Ascending aorta (tissue), 2 donors: ENCODE data around the gene COL9A3. TPM values are rescaled to one million over a fixed set of nuclear protein-coding genes. Genes with fewer than 3 reads are reported as not detected.

Source experiments
- DNase-seq, 2 donors: peaks; one replicate each; pipeline ENCODE4 v3.0.0-alpha.2; 2019; ENCODE audit warnings: low spot score in 2 of 2
- H3K27ac ChIP-seq, 2 donors: fragments of 200-600 bp; sonication (generic); one replicate each; pipeline ENCODE4 v1.5.1; 2016 to 2017; ENCODE audit warnings: mild to moderate bottlenecking in 1 of 2
- H3K27me3 ChIP-seq: fragments of 200-600 bp; sonication (generic); one replicate; pipeline ENCODE4 v1.5.1; 2017
- H3K36me3 ChIP-seq, 2 donors: fragments of 200-600 bp; sonication (generic); one replicate each; pipeline ENCODE4 v1.5.1; 2016
- H3K4me1 ChIP-seq, 2 donors: fragments of 200-600 bp; sonication (generic); one replicate each; pipeline ENCODE4 v1.5.1; 2016 to 2017; ENCODE audit warnings: mild to moderate bottlenecking in 1 of 2
- H3K4me3 ChIP-seq, 2 donors: fragments of 200-600 bp; sonication (generic); one replicate each; pipeline ENCODE4 v1.5.1; 2016 to 2017; ENCODE audit warnings: mild to moderate bottlenecking in 1 of 2
- H3K9me3 ChIP-seq, 2 donors: fragments of 200-600 bp; sonication (generic); one replicate each; pipeline ENCODE4 v1.5.1; 2016
- intact Hi-C: fragments of 100-400 bp; cut with DNase I; formaldehyde crosslinking; loops from one replicate; pipeline ENCODE4 v1.15.1; 2023
- total RNA-seq: library from RNA; depleted of rRNA; stranded (reverse); fragments of >200 nt; gene quantifications from one replicate; pipeline ENCODE4 v1.1.0, GENCODE V29; 2016
- TF ChIP-seq, protein P1 (sequence below), 3 experiments: fragments of 200-600 bp in 2 of 3; fragments of 450-650 bp in 1 of 3; sonication (generic) in 2 of 3; IDR thresholded peaks; one replicate each; pipeline ENCODE4 v1.5.1; 2016 to 2019; ENCODE audit warnings: antibody characterized with exemption in 3 of 3, mild to moderate bottlenecking in 1 of 3, moderate library complexity in 1 of 3

COL9A3 gene
- total RNA-seq, 1 donor from 2014 or later: 13.8 TPM

DNA sequence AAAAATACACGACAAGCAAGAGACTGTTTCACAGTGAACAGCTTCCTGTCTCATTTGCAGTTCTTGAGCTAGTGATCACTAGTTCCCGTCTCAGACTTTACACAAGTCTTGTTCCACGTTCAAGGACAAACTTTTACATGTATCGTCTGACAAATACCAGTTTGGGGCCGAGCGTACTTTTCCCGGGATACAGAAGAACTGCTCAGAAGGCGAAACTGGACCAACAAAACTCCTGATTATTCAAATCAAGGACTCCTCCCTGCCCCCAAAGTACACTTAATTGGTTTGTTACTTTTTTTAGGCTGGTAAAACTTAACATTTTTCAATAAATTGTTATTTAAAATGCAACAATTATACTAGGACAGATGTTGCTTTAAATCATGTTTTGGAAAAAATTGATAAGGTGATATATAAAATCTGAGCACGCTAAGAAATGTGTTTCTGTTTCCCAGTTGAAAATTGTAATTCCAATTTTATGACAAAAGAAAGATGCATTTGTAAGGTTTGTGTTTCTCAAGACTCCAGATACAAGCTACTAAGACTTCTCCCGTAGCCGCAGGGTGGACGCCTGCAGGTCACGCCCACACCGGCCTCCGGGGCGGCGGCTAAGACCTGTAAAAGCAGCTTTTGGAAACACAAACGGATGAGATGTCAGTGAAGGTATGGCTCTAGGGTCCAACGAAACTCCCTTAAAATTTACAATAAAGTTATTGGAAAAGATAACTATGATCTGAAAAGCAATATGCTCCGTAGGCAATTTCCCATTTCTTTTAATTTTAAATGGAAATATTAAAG is 61.6 kb downstream of the COL9A3 start:
- peaks cover 23 to 27% of the 10 kb centered on the region in 2 donors for H3K36me3 ChIP-seq
- no peak for DNase-seq
- no peaks in the 10 kb centered on the region for H3K9me3 ChIP-seq
- H3K4me3 ChIP-seq: no peak overlapping the region
- H3K27ac ChIP-seq: no peak overlapping the region
- intact Hi-C loops: loop anchor here (5.0 kb wide), 1 partner anchor 59 kb away; the partner anchor contains the start of gene GID8
- H3K27me3 ChIP-seq: no peaks in the 10 kb centered on the region
- TF ChIP-seq, protein P1, sequence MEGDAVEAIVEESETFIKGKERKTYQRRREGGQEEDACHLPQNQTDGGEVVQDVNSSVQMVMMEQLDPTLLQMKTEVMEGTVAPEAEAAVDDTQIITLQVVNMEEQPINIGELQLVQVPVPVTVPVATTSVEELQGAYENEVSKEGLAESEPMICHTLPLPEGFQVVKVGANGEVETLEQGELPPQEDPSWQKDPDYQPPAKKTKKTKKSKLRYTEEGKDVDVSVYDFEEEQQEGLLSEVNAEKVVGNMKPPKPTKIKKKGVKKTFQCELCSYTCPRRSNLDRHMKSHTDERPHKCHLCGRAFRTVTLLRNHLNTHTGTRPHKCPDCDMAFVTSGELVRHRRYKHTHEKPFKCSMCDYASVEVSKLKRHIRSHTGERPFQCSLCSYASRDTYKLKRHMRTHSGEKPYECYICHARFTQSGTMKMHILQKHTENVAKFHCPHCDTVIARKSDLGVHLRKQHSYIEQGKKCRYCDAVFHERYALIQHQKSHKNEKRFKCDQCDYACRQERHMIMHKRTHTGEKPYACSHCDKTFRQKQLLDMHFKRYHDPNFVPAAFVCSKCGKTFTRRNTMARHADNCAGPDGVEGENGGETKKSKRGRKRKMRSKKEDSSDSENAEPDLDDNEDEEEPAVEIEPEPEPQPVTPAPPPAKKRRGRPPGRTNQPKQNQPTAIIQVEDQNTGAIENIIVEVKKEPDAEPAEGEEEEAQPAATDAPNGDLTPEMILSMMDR (IDR thresholded peaks at IDR 0.05): no peak
- peaks cover 9 to 14% of the 10 kb centered on the region in 2 donors for H3K4me1 ChIP-seq

DNA sequence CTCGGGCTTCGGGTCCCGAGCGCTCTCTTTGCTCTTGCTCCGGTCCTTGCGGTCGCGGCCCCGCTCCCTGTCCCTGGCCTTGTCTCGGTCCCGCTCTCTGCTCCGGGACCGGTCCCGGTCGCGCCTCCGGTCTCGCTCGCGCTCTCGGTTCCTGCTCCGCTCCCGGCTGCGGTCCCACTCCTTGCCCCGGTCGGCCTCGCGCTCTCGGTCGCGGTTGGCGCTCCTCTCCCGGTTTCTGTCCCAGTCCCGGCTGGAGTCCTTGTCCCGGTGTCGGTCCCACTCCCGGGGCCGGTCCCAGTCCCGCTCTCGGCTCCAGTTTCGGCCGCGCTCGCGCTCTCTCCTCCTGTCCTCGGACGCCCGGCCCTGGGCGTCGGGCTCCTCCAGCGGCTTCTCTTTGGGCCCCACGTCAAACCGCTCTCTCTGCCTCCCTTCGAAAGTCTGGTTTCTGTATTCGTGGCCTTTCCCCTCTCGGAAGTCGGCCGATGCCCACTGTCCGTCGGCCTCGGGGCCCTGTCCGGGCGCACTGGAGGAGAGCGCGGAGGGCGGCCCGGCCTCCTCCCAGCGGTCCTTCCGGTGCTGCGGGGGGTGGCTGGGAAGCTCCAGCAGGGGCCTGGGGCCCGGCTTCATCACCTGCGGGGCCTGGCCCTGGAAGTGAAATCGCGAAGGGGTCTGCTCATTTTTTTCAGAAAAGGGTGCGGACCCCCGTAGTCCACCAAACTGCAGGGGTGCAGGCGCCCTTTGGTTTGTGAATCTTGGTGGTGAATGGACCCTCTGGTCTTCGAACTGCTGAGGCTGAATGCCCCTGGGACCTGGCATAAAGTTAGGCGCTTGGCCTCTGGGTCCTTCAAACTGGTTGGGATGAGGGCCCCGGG is 62.7 kb downstream of the COL9A3 start:
- TF ChIP-seq, protein P1 (IDR thresholded peaks at IDR 0.05): no peak
- Histone ChIP-seq H3K27me3 (no peaks in the 10 kb centered on the region), H3K9me3 (no peaks in the 10 kb centered on the region), H3K4me1 (peaks cover 9 to 14% of the 10 kb centered on the region in 2 donors), H3K27ac (no peak overlapping the region), H3K4me3 (no peak overlapping the region), H3K36me3 (peaks cover 23 to 27% of the 10 kb centered on the region in 2 donors)
- no peak for DNase-seq
- intact Hi-C loops: loop anchor here (5.0 kb wide), 1 partner anchor 58 kb away; the partner anchor contains the start of gene GID8

DNA sequence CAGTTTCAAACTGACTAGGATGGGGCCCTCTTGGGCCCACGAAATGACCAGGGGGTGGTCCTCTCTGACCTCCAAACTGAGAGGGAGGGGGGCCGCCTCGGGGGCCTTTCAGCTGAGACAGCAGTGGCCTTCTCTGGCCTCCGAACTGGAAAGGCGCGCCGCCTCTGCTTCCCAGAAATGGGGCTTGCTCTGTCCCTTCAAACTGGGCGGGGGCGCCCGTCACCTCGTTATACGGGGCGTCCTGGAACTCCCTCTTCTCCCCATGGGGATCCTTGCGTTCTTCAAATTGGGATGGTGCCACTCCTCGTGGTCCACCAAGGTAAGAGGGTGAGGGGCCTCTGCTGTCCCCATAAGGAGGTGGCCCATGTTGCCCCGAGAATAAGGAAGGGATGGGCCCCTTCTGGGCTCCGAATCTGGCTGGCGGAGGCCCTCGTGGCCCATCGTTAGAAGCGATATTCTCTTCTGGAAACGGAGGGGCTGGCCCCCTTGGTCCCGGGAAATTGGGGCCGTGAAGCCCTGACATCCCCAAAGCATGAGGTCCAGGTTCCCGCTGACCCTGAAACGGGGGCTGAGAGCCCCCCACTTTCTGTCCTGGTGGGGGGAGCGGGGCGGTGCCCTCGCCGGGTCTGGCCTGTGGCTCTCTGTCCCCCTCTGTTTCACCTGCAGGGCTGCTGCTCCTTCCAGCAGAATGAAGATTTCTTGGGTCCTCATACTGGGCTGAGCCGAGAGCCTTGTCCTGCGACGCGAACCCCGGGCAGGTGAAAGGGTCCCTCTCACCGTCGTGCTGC is 63.5 kb downstream of the COL9A3 start:
- H3K27ac ChIP-seq: no peak overlapping the region
- no peaks in the 10 kb centered on the region for H3K27me3 ChIP-seq
- H3K9me3 ChIP-seq: no peaks in the 10 kb centered on the region
- TF ChIP-seq, protein P1 (IDR thresholded peaks at IDR 0.05): no peak
- intact Hi-C loops: no loop called here
- peaks cover 23 to 27% of the 10 kb centered on the region in 2 donors for H3K36me3 ChIP-seq
- DNase-seq: no peak
- H3K4me3 ChIP-seq: no peak overlapping the region
- H3K4me1 ChIP-seq: peaks cover 9 to 14% of the 10 kb centered on the region in 2 donors

- Histone ChIP-seq H3K9me3 (no peaks in the 10 kb centered on the region), H3K4me3 (no peak overlapping the region), H3K27ac (no peak overlapping the region), H3K27me3 (no peaks in the 10 kb centered on the region), H3K4me1 (peaks cover 9 to 11% of the 10 kb centered on the region in 2 donors), H3K36me3 (peaks cover 27% of the 10 kb centered on the region in 2 donors)
- TF ChIP-seq, protein P1 (IDR thresholded peaks at IDR 0.05): no peak
- intact Hi-C loops: no loop called here
- no peak for DNase-seq
These were observed 64.2 kb downstream of the COL9A3 start for GRCh38 chr20:62880935-62881661.
